ENCODE results near the gene FGF18. TPM values are rescaled to one million over a fixed set of nuclear protein-coding genes. Genes with fewer than 3 reads are reported as not detected.
A peak's percentile ranks its signal among the peaks of the same experiment; 100 is the strongest.

The FGF18 gene
- total and polyA plus RNA-seq, 10 of the 15 experiments (the other 5 are each of a cell fraction or from before 2014, with no cell fraction given): 0.03 to 0.10 (median 0.06) TPM; not detected in 5

DNA sequence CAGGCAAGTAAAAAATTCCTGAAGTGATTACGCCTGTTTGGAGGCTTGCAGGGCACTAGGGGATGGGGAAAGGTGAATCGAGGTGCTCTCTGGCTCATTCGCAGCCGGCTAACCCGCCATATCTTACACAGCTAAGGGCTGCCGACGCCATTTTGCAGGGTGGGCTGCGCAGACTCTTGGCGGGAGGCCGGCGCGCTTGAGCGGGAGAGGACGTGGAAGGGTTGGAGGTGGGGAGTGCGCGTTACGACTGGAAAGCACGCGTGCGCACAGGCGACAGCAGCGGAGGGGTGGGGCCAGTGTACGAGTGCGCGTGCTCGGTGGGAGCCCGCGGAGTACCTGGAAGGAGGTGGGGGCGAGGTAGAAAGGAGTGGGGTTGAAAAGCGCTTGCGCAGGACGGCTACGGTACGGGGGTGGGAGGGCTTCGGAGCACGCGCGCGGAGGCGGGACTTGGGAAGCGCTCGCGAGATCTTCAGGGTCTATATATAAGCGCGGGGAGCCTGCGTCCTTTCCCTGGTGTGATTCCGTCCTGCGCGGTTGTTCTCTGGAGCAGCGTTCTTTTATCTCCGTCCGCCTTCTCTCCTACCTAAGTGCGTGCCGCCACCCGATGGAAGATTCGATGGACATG is 32.0 kb upstream of the FGF18 start, which contains the start of gene NPM1 (continued):
- TF ChIP-seq SRF (IDR thresholded peaks at IDR 0.05; ENCODE audit: low read depth in 2 of 2, low read length in 2 of 2) (no peak), ZSCAN29 (IDR thresholded peaks at IDR 0.05) (no peak), ATF7 (IDR thresholded peaks at IDR 0.05; ENCODE audit: low read depth) (no peak), POU2F2 (IDR thresholded peaks at IDR 0.05; ENCODE audit: borderline replicate concordance, low read depth, low read length) (peak; percentile 89), PML (IDR thresholded peaks at IDR 0.05; ENCODE audit: low read length) (peak; percentile 99), POLR2A (IDR thresholded peaks at IDR 0.05; ENCODE audit: low read depth, low read length) (peak; percentile 90), TCF3 (IDR thresholded peaks at IDR 0.05; ENCODE audit: borderline replicate concordance, insufficient read depth, low read depth, low read length) (peak; percentile 77; the same call in 1 of the 2 replicates), KAT2A (conservative IDR thresholded peaks at IDR 0.05; ENCODE audit: control insufficient read depth, low read depth, low read length) (no peak; the same call in 1 of the 2 replicates), PAX5 (IDR thresholded peaks at IDR 0.05; ENCODE audit: borderline replicate concordance, low read depth, low read length) (peak; percentile 45; the same call in 1 of the 2 replicates), CREM (IDR thresholded peaks at IDR 0.05; ENCODE audit: low read depth) (no peak; the same call in 1 of the 2 replicates), TARDBP (IDR thresholded peaks at IDR 0.05; ENCODE audit: borderline replicate concordance) (no peak), STAT3 (IDR thresholded peaks at IDR 0.05; ENCODE audit: low read depth, low read length) (peak; percentile 25; the same call in 1 of the 2 replicates), CHD2 (IDR thresholded peaks at IDR 0.05; ENCODE audit: borderline replicate concordance, low read depth, low read length) (peak; percentile 97), ASH2L (IDR thresholded peaks at IDR 0.05; ENCODE audit: borderline replicate concordance, low read depth) (no peak), RAD51 (IDR thresholded peaks at IDR 0.05) (no peak), RELA (IDR thresholded peaks at IDR 0.05; ENCODE audit: borderline replicate concordance, partially characterized antibody) (no peak), NRF1 (conservative IDR thresholded peaks at IDR 0.05; ENCODE audit: low read depth, low read length) (peak; percentile 95), RAD21 (IDR thresholded peaks at IDR 0.05; ENCODE audit: insufficient read depth, low read depth, low read length) (no peak), FOXK2 (IDR thresholded peaks at IDR 0.05) (no peak), NFXL1 (IDR thresholded peaks at IDR 0.05; ENCODE audit: borderline replicate concordance) (no peak), SMAD1 (IDR thresholded peaks at IDR 0.05; ENCODE audit: low read depth, partially characterized antibody) (peak; percentile 81)
- TF ChIP-seq, protein P1, sequence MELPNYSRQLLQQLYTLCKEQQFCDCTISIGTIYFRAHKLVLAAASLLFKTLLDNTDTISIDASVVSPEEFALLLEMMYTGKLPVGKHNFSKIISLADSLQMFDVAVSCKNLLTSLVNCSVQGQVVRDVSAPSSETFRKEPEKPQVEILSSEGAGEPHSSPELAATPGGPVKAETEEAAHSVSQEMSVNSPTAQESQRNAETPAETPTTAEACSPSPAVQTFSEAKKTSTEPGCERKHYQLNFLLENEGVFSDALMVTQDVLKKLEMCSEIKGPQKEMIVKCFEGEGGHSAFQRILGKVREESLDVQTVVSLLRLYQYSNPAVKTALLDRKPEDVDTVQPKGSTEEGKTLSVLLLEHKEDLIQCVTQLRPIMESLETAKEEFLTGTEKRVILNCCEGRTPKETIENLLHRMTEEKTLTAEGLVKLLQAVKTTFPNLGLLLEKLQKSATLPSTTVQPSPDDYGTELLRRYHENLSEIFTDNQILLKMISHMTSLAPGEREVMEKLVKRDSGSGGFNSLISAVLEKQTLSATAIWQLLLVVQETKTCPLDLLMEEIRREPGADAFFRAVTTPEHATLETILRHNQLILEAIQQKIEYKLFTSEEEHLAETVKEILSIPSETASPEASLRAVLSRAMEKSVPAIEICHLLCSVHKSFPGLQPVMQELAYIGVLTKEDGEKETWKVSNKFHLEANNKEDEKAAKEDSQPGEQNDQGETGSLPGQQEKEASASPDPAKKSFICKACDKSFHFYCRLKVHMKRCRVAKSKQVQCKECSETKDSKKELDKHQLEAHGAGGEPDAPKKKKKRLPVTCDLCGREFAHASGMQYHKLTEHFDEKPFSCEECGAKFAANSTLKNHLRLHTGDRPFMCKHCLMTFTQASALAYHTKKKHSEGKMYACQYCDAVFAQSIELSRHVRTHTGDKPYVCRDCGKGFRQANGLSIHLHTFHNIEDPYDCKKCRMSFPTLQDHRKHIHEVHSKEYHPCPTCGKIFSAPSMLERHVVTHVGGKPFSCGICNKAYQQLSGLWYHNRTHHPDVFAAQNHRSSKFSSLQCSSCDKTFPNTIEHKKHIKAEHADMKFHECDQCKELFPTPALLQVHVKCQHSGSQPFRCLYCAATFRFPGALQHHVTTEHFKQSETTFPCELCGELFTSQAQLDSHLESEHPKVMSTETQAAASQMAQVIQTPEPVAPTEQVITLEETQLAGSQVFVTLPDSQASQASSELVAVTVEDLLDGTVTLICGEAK (IDR thresholded peaks at IDR 0.05; ENCODE audit: borderline replicate concordance): no peak; the same call in 1 of the 2 replicates
- TF ChIP-seq, protein P2, sequence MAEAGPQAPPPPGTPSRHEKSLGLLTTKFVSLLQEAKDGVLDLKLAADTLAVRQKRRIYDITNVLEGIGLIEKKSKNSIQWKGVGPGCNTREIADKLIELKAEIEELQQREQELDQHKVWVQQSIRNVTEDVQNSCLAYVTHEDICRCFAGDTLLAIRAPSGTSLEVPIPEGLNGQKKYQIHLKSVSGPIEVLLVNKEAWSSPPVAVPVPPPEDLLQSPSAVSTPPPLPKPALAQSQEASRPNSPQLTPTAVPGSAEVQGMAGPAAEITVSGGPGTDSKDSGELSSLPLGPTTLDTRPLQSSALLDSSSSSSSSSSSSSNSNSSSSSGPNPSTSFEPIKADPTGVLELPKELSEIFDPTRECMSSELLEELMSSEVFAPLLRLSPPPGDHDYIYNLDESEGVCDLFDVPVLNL (IDR thresholded peaks at IDR 0.05; ENCODE audit: low read depth, low read length): peak; percentile 79
- TF ChIP-seq, protein P3, sequence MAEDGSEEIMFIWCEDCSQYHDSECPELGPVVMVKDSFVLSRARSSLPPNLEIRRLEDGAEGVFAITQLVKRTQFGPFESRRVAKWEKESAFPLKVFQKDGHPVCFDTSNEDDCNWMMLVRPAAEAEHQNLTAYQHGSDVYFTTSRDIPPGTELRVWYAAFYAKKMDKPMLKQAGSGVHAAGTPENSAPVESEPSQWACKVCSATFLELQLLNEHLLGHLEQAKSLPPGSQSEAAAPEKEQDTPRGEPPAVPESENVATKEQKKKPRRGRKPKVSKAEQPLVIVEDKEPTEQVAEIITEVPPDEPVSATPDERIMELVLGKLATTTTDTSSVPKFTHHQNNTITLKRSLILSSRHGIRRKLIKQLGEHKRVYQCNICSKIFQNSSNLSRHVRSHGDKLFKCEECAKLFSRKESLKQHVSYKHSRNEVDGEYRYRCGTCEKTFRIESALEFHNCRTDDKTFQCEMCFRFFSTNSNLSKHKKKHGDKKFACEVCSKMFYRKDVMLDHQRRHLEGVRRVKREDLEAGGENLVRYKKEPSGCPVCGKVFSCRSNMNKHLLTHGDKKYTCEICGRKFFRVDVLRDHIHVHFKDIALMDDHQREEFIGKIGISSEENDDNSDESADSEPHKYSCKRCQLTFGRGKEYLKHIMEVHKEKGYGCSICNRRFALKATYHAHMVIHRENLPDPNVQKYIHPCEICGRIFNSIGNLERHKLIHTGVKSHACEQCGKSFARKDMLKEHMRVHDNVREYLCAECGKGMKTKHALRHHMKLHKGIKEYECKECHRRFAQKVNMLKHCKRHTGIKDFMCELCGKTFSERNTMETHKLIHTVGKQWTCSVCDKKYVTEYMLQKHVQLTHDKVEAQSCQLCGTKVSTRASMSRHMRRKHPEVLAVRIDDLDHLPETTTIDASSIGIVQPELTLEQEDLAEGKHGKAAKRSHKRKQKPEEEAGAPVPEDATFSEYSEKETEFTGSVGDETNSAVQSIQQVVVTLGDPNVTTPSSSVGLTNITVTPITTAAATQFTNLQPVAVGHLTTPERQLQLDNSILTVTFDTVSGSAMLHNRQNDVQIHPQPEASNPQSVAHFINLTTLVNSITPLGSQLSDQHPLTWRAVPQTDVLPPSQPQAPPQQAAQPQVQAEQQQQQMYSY (CRISPR knock-in tag; IDR thresholded peaks at IDR 0.05): no peak
